ENCODE data around the gene ZFP62.

DNA sequence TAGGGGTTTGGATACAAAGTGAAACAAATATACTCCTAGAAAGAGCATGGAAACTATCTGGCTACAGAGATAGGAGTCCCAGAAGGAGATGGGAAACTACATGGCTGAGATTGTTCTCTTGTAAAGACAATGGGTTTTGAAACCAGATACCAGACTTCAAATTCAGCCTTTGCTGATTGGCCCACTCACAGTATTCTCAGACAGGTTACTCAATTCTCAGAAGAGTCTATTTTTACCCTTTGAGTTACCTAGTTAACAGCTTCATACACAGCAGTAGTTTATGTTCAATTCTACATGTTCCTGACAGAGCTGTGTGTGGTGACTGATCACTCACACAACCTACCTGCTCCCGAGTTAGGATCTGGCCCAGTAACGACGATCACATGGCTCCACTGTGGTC lies 14.1 kb downstream of the ZFP62 start:
- TF ChIP-seq, protein P1, sequence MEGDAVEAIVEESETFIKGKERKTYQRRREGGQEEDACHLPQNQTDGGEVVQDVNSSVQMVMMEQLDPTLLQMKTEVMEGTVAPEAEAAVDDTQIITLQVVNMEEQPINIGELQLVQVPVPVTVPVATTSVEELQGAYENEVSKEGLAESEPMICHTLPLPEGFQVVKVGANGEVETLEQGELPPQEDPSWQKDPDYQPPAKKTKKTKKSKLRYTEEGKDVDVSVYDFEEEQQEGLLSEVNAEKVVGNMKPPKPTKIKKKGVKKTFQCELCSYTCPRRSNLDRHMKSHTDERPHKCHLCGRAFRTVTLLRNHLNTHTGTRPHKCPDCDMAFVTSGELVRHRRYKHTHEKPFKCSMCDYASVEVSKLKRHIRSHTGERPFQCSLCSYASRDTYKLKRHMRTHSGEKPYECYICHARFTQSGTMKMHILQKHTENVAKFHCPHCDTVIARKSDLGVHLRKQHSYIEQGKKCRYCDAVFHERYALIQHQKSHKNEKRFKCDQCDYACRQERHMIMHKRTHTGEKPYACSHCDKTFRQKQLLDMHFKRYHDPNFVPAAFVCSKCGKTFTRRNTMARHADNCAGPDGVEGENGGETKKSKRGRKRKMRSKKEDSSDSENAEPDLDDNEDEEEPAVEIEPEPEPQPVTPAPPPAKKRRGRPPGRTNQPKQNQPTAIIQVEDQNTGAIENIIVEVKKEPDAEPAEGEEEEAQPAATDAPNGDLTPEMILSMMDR (IDR thresholded peaks at IDR 0.05; ENCODE audit: insufficient read depth, low read length, poor library complexity, severe bottlenecking), result no peak
- no peak for TF ChIP-seq EZH2phosphoT487 (conservative IDR thresholded peaks at IDR 0.05; ENCODE audit: low read length)
